ENCODE results near the gene AMMECR1.

AMMECR1 gene

DNA sequence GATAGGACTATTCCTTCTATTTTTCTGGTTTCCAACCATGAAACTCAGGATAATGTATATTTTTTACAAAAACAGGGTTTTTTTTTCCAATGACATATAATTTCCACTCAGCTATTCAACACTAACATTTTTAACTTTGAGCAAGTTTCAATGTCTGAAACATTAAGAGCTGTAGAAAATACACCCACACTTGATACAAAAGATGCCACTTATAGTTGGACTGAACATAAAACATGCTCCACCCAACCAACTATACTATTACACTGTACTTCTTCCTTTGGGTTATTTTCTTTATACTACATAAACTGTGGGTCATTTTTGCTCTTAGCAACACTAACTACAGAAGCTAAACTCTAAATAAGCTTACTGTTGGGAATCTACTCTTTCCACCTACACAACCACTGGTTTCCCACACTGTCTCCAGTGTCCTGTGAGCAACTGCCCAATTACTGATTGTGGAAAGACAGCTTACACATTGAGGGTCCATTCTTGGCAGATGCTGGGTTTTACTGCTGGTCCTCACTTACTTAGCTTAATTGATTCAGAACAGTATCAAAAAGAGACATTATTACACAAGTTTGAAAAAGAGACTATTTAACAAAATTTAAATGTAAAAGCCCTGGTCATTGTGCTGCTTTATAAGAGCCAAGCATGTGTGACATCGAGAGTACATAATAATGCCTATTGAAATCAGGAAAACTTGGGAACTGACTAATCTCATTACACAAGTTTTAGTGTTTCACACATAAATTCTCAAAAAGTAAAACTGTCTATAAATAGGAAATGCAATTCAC is 6.3 kb downstream of the AMMECR1 start:
- no peak for DNase-seq (ENCODE audit: low spot score)

DNA sequence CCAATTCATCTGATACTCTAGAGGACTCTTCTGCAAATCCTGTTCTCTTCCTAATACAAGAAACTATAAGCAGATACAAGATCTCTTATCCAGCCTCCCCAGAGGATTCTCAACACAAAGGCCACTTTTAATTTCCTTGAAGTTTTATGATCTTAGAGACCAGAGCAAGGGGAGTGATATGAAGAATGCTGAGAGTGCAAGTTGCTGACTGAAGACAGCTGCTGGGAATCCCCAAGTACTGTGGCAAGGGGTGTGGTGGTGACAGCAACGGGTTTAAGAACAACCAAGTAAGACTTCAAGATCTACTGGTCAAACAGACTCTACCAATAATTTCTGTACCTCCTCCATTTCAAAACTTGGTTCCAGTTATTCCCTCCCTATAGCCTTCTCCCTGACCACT is 7.0 kb downstream of the AMMECR1 start:
- DNase-seq (ENCODE audit: low spot score): no peak

DNA sequence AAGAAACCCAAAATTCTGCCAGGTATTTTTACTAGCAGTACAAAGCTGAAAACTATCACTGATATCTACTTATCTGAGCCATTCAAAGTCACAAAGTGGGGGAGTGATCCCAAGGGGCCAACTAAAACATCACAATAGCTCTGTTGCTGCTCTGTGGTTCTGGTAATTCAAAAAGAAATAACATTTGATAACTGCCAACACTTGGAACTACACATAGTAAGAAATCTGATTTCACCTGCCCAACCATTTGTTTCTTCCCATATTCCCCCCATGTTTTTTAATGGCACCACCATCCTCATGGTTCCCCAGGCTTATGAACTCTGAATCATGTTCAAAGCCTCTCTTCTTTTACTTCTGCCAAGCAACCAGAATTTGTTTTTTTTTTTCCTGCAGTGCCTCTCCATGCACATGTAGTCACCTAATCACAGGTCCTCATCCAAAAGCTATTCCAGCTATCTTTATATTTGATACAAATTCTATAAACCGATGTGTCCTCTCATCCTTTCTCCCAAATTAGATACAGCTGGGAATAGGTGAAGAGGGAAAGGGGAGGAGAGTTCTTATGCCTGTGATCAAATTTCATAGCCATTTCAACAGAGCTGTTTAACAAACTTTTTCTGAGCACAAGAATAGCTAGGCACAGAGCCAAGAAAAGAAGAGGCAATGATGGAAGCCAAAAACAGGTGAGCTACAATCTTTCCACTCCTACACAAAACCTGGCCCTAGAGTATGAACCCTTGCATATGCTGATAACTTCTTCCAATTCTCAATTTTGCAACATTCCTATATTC is 7.7 kb downstream of the AMMECR1 start:
- DNase-seq (ENCODE audit: low spot score): no peak

DNA sequence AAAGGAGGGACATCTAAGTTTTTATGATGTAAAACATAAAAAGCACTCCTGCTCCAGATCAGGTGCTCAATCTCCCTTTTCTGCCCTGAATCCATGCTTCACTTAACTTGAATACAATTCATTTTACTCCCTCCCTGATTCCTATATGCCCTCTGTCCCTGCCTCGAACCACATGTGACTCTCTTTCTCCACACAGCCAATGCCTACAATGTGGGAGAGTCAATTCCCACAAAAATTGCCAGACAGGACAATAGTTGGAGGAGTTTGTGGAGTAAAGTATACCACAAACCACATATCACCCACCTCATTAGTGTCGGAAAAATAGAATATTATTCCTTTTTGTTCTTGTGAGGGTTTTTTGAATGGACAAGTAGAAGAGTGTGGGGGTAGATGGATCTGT is 9.7 kb downstream of the AMMECR1 start:
- DNase-seq (ENCODE audit: low spot score): no peak

DNA sequence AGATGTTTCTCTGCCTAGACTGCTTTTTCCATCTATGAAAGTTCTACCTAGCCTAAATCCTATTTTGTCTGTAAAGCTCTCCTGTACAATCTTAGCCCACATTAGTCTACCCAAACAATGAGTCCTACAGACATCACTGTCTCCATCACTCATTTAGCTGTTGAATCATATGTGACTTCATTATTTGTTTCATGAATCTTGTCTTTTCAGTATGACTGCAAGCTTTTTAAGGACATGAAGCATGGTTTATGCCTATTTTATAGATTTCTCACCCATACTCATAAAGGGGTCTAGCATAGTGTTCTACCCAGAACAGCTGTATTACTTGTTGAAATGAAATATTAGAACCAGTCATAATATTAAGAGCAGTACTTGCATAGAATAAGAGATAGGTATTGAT is 13.0 kb downstream of the AMMECR1 start:
- DNase-seq (ENCODE audit: low spot score): no peak

DNA sequence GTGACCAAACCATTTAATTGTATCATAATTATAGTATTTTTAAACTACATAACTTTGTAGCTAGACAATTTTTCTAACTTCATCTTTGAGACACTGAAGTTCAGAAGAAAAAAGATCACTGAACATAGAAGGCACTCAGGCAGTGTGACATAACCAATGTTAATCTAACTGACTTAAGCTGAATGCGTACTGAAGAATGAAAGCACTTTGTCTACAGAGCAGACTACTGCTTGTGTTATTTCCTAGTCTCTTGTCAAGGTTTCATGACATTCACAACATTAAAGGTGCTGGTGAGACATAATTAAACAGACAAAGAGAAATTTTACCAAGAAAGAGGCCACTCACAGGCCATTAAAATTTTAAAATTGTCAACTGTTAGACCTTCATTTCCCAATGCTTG is 13.5 kb downstream of the AMMECR1 start:
- DNase-seq (ENCODE audit: low spot score): no peak

DNA sequence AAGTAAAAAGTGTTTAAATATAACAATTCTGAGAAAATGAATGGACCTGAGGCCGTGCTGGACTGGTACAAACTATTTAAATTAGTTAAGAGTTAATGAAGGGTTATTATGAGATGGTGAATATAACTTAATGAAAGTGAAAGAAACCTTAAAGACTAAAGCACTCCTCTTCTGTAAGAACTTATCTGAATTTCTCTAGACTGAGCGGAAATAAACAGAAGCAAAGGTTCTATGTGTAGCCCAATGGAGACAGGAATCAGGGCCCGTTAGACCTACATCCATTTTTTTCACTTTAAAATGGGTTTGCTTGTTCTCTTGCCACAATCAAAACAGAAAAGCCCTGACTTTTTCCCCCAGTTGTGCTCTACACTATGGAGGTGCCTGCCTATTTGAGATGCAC is 14.9 kb downstream of the AMMECR1 start:
- DNase-seq (ENCODE audit: low spot score): no peak

DNA sequence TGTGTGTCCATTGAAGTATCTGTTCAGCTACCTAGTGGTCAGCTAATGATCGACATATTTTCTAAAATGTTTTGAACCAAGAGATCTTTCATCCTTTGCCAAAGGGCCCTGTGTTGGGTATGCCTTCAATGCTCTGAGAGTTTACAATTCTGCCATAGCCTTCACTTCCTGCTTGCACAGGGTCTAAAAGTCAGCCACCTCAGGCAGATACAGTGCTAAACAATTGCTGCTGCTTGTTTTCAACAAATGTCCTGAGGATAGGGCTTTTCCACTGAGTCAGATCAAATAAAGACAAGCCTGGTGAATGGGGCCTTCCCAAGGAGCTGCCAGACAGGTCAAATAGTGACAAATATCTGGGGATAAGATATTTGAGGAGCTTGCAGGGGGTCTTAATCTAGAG is 16.7 kb downstream of the AMMECR1 start:
- no peak for DNase-seq (ENCODE audit: low spot score)

DNA sequence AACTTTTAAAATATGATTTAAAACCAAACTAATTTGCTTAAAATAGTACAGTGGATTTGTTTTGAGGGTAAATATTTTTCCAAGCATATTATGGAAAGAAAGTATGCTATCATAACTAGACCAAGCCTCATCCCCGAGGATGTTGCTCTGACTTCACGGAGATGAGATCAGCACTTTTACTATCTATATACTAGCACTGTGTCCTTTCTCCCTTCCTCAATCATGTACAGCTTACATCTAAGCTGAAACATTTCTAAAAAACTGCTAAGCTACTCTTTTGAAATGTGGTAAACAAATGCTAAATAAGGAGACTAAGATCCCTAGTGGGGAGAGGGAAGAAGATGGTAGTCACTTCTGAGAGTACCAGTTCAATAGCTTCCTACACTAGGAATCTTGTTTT is 23.8 kb downstream of the AMMECR1 start:
- no peak for DNase-seq (ENCODE audit: low spot score)

DNA sequence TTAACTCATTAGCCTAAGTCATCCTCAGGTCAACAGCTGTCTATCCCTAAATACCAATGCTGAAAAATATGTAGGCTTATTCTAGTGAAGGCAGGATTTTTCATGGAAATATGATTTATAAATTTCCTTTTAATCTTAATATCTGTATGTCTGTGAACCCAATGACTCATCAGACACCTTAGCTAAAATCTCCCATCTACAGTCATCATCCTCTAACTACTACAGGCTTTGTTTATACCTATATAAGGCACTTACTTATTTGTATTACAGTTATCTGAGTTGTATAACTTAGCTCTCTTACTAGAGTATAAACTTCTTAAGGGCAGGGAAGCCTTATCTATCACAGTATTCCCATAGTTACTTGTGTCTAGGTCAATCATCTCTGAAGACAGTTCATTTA is 24.2 kb downstream of the AMMECR1 start:
- DNase-seq (ENCODE audit: low spot score): no peak

DNA sequence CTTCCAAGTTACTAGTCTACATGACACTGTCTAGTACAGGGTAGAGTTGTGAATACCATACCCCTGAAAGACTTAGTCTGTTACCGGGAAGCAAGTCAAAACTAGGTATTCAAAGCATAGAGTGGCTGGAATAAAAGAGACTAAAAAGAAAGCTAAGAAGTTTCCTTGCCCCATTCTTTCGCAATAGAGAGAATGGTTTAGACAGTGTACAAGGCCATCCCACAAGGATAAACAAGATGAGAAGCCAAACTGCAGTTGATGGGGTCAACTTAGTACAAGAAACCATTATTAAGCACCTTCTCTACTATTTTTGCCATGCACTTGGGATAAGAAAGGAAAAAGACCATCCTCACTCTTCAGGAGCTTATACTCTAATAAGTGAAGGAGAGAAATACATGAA is 30.3 kb downstream of the AMMECR1 start:
- DNase-seq (ENCODE audit: low spot score): no peak

DNA sequence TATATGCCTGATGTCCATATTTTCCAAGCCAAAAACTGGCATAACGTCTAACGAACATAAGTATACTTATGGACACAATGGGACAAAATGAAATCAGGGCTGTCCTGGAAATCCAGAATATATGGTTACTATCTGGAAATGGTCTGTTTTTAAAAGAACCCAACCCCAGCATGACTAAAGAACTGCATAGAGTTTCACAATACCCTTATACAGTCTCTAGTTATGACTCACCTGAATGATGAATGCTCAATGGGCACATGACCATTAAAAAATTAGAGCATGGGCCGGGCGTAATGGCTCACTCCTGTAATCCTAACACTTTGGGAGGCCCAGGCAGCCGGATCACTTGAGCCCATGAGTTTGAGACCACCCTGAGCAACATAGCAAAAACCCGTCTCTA is 31.8 kb downstream of the AMMECR1 start:
- peak; percentile 81 for DNase-seq (ENCODE audit: low spot score)

DNA sequence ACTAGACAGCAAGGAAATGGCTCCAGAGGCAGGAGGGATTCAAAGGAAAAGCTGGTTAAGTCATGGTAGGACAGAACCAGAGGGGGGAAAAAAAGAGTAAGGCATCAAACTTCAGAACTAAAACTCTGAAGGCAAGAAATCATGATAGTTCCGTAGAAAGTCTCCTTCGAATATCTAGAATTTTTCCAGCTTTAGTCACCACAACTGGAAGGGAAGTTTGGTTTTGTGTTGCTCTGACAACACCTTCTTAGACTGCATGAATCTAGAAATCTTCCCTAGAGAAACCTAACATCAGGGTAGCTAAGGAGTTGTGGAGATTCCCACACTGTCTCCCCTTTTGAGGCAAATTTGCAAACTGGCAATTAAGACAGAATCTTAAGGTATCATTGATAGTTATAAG is 33.7 kb downstream of the AMMECR1 start:
- DNase-seq (ENCODE audit: low spot score): peak; percentile 51

DNA sequence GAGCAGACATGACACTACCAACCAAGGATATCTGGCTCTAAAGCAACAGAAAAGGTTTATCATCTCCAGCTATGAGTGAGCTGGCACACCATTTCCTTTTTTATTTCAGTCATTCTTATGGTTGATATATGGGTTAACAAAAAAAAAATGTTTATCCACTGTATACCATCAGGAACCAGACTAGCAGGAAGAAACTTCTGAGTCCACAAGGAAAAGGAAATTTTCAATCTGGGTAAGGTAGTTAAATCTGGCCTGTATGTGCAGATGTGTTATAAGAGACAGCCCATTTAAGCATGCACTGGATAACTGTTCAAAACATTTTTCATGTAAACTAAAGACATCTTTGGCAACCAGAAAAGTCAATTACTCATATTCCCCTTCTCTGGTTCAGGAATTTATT is 35.0 kb downstream of the AMMECR1 start:
- DNase-seq (ENCODE audit: low spot score): no peak

DNA sequence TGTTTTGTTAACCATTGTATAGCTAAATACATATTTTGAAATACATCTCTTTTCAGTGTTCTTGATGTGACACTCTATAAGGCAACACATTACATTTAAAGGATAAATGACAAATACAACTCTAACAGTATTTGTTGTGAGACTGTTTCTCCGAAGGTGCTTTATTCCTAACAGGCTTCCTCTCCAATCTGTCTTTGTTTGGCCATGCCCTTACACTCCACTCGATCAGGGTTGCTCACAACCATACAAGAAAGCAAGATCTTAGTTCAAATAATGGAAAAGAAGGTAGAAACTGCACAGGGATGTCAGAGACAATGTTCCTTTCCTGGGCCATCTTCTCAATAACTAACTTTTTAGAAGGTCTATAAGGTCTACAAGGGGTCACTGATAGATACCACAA is 36.5 kb downstream of the AMMECR1 start:
- DNase-seq (ENCODE audit: low spot score): no peak

DNA sequence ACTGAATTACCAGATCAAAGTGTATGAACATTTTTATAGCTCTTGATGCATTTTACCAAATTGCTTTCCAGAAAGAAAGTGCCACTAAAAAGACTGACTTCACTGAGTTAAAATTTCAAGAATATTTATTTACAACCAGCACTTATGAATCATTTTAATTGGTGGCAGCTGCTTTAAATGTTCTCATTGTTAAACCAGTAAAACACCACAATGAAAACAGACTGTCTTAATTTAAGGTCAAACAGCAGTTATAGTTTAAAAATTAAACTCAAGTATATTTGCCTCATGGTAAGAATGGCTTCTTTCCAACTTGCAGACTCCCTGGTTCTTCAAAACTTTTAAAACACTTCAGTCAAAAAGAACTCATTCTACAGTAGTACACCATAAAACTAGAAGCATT is 36.9 kb downstream of the AMMECR1 start:
- no peak for DNase-seq (ENCODE audit: low spot score)

DNA sequence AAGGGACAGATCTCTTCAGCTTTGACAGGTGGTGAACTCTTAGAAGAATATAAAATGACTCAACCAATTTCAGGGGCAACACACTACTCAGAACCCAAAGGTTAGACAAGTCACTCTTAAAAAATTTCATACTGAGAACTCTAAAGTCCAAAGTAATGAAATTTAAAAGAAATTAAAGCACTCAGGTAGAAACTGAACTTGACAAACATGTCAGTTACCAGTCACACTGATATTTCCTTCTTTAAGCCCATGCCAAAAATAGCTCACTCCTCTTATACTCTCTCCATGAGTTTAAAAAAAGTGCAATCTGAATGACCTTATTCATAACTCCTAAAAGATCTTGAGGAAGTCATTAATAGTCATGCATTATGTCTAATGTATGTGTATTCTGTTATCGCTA is 40.3 kb downstream of the AMMECR1 start:
- DNase-seq (ENCODE audit: low spot score): no peak

DNA sequence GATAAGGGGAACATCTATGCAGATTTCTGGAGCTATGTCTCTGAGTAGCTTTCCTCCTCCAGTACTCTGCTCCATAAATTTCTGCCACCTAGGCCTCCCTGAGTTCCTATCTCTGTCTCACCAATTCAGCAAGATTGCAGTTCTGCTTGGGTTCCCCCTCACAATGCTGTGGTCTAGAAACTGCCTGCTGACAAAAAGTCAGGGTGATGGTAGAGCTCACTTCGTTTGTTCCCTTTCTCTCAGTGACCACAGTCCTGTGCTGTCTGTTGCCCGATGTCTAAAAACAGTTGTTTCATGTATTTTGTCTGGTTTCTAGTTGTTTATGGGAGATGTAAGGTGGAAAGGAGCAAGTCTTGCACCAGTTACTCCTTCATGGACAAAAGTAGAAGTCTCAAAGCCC is 41.1 kb downstream of the AMMECR1 start:
- DNase-seq (ENCODE audit: low spot score): no peak

DNA sequence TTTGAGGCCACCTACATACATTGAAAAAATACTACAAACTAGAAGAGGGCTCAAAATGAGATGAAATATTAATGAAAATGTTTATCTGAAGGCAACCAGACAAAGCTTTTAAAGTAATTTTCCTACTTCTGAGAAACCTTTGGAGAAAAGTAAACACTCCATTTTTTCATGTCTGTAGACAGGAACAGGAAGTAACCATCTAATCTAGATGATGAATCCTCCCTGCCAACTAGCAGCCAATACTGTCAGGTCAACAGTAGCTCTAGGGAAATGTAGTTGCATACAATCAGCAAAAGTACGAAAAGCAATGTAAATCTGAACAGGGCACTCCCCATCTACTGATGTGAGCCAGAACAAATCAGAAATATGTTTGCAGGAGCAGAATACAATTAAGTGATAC is 49.0 kb downstream of the AMMECR1 start:
- DNase-seq (ENCODE audit: low spot score): no peak

DNA sequence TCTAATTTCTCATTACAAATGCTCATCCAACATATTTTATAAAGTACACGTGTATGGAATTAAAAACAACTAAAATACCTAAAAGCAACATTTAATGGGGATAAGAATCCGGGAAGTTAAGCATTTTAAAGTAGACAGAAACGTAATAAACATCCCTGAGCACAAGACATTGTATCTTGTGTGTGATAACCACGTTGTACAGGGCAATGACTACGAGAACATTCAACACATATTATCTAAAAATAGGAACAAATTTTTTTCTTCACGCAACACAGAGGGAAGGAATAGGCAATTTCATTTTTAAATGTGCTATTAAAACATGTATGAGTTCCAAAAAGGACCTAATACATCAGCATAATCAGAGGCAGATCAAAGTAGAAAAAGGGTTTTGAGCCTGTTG is 49.5 kb downstream of the AMMECR1 start:
- DNase-seq (ENCODE audit: low spot score): no peak

DNA sequence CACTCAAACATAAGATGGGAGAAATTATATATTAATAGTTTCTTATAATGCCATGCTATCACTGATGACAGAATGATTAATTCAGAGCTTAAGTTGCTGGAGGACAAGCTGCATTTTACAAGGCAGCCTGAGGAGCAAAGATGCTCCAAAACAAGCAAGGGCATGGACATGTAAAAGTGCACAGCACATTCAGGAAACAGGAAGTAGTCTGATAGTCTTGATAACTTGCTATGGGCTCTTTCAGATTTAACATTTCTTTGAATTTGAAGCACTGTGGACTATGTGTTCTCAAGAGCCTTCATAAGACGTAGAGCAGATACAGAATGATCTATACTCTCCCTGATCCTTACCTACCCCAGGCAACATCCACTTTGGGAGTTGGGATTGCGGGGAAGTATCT is 50.0 kb downstream of the AMMECR1 start:
- no peak for DNase-seq (ENCODE audit: low spot score)

DNA sequence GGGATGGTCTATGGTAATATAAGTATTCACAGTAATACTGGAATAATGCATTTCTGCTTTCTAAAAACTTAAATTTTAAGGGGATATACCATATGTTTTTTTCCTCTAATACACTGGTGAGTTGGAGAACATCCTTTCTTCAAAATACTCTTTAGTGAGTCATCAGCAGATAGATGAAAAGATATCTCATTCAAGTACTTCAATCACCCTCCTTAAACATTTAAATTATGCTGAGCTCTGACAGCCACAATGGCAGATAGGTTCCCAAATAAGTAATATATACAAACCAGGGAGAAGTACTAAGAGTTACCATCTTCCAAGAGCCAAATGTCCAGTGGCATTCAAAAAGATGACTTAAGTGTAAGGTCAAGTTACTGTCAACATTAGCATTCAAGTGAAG is 52.2 kb downstream of the AMMECR1 start:
- DNase-seq (ENCODE audit: low spot score): no peak

DNA sequence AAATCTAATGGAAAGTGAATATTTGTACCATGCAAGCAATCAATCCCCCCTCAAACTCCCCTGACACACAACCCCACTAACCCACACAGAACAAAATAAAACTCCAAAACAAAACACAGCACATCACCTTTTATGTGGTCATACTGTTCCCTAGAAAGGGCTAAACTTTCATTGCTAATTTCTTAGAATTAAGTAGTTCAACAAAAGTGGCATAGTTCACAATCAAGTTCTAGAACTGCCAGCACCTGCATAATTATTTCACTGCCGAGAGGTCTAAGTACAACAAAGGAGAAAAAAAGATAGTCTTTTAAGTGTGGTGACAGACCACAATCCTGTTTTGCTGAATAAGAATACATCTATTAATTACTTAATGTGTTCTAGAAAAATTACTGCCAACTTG is 58.8 kb downstream of the AMMECR1 start:
- no peak for DNase-seq (ENCODE audit: low spot score)

DNA sequence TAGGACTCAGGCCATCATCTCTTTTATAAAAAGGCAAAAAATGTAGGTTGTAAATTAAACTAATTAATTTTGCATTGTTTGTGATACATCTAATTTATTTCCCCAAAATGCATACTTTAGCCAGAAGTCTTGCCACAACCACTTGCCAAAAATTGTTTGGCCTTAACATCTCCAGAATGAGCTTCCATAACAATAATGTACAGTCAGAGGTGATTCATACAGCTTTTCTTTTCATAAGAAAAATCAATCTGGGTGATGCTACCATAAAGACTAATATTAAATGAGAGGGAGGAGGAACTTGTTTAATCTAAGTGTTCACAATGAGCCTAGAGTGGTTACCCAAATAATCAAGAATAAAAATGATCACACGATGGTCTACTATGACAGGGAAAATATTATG is 59.3 kb downstream of the AMMECR1 start:
- peak; percentile 47 for DNase-seq (ENCODE audit: low spot score)

Data from RKO (cell line).